Measurements from ENCODE around the gene PPP3R1. TPM values are rescaled to one million over a fixed set of nuclear protein-coding genes. Genes with fewer than 3 reads are reported as not detected.

The PPP3R1 gene
- total and polyA plus RNA-seq, 9 of the 15 experiments (the other 6 are each of a cell fraction or from before 2014, with no cell fraction given) = 3.7 to 70.0 (median 24.8) TPM

DNA sequence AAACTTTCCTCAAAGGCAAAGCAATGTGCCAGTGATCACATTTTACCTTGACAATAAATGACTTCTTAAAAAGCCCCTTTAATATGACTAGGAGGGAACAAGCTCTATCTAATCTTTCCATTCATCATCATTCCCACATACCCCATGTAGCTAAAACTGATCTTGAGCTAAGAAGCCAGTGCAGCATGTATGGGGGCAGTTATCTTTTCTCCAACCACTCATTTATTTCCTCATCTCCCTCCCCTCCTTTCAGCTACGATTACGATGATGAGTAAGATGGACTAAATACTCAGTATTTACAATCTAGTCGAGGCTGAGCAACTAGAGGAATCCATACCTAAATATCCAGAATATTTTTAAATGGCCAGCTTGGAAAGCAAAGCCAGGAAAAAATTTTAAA, 59.2 kb downstream of the PPP3R1 start (continued):
- TF ChIP-seq, protein P1, sequence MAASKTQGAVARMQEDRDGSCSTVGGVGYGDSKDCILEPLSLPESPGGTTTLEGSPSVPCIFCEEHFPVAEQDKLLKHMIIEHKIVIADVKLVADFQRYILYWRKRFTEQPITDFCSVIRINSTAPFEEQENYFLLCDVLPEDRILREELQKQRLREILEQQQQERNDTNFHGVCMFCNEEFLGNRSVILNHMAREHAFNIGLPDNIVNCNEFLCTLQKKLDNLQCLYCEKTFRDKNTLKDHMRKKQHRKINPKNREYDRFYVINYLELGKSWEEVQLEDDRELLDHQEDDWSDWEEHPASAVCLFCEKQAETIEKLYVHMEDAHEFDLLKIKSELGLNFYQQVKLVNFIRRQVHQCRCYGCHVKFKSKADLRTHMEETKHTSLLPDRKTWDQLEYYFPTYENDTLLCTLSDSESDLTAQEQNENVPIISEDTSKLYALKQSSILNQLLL (CRISPR knock-in tag; IDR thresholded peaks at IDR 0.05; ENCODE audit: borderline replicate concordance) = no peak
- TF ChIP-seq, protein P2, sequence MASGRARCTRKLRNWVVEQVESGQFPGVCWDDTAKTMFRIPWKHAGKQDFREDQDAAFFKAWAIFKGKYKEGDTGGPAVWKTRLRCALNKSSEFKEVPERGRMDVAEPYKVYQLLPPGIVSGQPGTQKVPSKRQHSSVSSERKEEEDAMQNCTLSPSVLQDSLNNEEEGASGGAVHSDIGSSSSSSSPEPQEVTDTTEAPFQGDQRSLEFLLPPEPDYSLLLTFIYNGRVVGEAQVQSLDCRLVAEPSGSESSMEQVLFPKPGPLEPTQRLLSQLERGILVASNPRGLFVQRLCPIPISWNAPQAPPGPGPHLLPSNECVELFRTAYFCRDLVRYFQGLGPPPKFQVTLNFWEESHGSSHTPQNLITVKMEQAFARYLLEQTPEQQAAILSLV (tag; IDR thresholded peaks at IDR 0.05) = no peak
- TF ChIP-seq TAL1 (IDR thresholded peaks at IDR 0.05) (peak; percentile 26; the same call in 1 of the 2 replicates), TRIM24 (IDR thresholded peaks at IDR 0.05) (0 out of 4 replicates have a peak, but pooled peaks of 1 of the 2 experiments have one; percentile 18), CEBPG (CRISPR knock-in tag; IDR thresholded peaks at IDR 0.05) (no peak), CEBPG (tag; conservative IDR thresholded peaks at IDR 0.05 in 1 of 2, IDR thresholded peaks at IDR 0.05 in 1 of 2) (no peak), CBFB (CRISPR knock-in tag; IDR thresholded peaks at IDR 0.05) (no peak), NCOA6 (IDR thresholded peaks at IDR 0.05) (no peak), DACH1 (IDR thresholded peaks at IDR 0.05; ENCODE audit: partially characterized antibody) (no peak), ARID1B (IDR thresholded peaks at IDR 0.05) (peak; percentile 64), EGR1 (conservative IDR thresholded peaks at IDR 0.05) (peak; percentile 46; the same call in 1 of the 2 replicates), XRCC3 (IDR thresholded peaks at IDR 0.05) (no peak), NCOR1 (IDR thresholded peaks at IDR 0.05) (peak; percentile 36), NFIC (IDR thresholded peaks at IDR 0.05) (0 out of 2 replicates have a peak, but pooled peaks have one; percentile 22)
- TF ChIP-seq, protein P3, sequence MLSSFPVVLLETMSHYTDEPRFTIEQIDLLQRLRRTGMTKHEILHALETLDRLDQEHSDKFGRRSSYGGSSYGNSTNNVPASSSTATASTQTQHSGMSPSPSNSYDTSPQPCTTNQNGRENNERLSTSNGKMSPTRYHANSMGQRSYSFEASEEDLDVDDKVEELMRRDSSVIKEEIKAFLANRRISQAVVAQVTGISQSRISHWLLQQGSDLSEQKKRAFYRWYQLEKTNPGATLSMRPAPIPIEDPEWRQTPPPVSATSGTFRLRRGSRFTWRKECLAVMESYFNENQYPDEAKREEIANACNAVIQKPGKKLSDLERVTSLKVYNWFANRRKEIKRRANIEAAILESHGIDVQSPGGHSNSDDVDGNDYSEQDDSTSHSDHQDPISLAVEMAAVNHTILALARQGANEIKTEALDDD (IDR thresholded peaks at IDR 0.05) = peak; percentile 42; the same call in 1 of the 2 replicates
- TF ChIP-seq, protein P4, sequence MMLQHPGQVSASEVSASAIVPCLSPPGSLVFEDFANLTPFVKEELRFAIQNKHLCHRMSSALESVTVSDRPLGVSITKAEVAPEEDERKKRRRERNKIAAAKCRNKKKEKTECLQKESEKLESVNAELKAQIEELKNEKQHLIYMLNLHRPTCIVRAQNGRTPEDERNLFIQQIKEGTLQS (IDR thresholded peaks at IDR 0.05) = peak; percentile 19; the same call in 1 of the 2 replicates
- TF ChIP-seq, protein P4 (CRISPR knock-in tag; conservative IDR thresholded peaks at IDR 0.05) = no peak
- TF ChIP-seq, protein P5, sequence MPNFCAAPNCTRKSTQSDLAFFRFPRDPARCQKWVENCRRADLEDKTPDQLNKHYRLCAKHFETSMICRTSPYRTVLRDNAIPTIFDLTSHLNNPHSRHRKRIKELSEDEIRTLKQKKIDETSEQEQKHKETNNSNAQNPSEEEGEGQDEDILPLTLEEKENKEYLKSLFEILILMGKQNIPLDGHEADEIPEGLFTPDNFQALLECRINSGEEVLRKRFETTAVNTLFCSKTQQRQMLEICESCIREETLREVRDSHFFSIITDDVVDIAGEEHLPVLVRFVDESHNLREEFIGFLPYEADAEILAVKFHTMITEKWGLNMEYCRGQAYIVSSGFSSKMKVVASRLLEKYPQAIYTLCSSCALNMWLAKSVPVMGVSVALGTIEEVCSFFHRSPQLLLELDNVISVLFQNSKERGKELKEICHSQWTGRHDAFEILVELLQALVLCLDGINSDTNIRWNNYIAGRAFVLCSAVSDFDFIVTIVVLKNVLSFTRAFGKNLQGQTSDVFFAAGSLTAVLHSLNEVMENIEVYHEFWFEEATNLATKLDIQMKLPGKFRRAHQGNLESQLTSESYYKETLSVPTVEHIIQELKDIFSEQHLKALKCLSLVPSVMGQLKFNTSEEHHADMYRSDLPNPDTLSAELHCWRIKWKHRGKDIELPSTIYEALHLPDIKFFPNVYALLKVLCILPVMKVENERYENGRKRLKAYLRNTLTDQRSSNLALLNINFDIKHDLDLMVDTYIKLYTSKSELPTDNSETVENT (CRISPR knock-in tag; IDR thresholded peaks at IDR 0.05) = no peak
- TF ChIP-seq, protein P6, sequence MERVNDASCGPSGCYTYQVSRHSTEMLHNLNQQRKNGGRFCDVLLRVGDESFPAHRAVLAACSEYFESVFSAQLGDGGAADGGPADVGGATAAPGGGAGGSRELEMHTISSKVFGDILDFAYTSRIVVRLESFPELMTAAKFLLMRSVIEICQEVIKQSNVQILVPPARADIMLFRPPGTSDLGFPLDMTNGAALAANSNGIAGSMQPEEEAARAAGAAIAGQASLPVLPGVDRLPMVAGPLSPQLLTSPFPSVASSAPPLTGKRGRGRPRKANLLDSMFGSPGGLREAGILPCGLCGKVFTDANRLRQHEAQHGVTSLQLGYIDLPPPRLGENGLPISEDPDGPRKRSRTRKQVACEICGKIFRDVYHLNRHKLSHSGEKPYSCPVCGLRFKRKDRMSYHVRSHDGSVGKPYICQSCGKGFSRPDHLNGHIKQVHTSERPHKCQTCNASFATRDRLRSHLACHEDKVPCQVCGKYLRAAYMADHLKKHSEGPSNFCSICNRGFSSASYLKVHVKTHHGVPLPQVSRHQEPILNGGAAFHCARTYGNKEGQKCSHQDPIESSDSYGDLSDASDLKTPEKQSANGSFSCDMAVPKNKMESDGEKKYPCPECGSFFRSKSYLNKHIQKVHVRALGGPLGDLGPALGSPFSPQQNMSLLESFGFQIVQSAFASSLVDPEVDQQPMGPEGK (CRISPR knock-in tag; IDR thresholded peaks at IDR 0.05; ENCODE audit: borderline replicate concordance) = no peak
- TF ChIP-seq, protein P7, sequence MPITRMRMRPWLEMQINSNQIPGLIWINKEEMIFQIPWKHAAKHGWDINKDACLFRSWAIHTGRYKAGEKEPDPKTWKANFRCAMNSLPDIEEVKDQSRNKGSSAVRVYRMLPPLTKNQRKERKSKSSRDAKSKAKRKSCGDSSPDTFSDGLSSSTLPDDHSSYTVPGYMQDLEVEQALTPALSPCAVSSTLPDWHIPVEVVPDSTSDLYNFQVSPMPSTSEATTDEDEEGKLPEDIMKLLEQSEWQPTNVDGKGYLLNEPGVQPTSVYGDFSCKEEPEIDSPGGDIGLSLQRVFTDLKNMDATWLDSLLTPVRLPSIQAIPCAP (CRISPR knock-in tag; IDR thresholded peaks at IDR 0.05; ENCODE audit: borderline replicate concordance) = no peak

All from K562 (cell line).